Pericardium fibroblast (primary cell): ENCODE measurements around the gene SH3BGR. TPM values are rescaled to one million over a fixed set of nuclear protein-coding genes. Genes with fewer than 3 reads are reported as not detected.

ENCODE experiments used
- total RNA-seq: library from RNA; depleted of rRNA; stranded (reverse); fragments of >200 nt; gene quantifications from 2 replicates; pipeline ENCODE4 v1.2.3, GENCODE V29; 2015

The SH3BGR gene
- 0.23 and 3.1 TPM in 2 replicates for total RNA-seq

DNA sequence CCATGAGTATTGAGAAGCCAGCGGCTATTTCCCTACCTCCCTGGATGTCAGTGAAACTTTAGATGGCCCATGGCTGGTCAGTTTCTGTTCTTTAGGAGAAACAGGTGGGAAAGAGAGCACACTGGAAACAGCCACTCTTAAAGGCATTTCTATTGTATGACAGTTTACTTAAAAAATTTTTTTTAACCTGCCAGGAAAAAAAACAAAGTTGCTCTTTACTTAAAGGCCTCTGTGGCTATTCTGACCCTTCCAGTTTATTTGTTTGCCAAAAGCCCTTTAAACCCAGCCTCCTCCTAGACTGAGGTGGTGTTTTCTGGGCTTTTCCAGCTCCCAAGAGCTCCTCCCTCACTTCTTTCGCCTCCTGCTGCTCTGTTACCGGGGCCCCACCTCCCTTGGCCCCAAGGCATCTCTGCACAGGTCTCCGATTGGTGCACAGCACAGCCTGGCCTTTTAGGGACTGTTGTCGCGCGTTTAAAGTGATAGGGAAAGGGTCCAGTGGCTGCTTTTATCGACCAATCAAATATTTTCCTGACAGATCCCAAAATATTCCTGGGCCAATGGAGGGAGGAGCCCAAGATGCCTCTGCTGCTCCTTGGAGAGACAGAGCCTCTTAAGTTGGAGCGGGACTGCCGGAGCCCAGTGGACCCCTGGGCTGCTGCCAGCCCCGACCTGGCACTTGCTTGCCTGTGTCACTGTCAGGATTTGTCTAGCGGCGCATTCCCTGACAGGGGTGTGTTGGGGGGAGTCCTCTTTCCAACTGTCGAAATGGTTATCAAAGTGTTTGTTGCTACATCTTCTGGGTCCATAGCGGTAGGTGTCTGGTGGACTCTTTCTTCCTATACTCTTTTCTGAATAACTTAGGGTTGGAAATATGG is at the start of gene SH3BGR:
TSS of gene SH3BGR (plus strand) at position 639 of the 875 bp plus-strand sequence. CDS start at position 766, 127 bp downstream.

DNA sequence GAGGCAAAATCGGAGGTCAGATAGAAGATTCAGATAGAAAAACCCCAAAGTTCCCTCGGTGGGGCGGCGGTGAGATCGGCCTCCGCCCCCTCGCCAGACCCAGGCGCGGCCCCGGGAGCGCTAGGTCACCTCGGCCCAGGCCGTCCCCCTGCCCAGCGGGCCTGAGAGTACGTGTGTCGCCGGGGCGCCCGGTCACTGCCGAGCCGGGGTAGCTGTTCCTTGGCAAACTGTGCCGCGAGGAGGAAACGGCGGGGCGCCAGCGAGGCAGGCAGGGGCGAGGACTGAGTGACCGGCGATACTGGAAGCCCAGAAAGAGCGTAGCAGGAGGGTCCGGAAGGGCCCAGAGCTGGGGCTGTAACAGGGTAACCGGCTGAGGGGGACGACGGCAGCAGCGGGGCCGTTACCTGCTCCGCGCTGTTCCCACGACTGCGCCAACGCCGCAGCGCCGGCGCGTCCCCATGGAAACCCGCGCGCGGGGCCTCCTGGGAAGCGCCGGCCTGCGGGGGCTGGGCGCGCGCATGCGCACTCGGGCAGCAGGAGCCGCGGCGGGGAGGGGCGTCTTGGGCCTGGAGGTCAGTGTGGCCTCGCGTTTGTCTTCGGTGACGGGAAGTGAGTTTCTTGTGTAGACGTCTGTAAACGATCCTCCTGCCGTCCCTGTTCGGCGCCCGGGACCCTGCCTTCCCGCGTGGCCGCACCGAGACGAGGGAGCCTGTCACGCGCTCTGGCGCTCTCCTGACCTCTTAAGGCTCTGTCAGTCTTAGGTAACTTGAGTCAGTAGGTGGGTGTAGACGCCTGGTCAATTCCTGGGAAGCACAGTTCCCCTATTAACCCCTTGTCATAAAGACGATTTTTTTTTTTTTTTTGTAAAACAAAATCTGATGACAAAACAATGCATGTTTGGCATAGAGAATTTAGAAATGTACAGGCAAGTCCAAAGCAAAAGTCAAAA is 6.2 kb upstream of the SH3BGR start, which contains the start of gene LCA5L:
TSS of gene LCA5L (minus strand) at position 458 of the 949 bp plus-strand sequence. CDS start 17,285 bp downstream, outside the sequence.

Other genes starting within 250 kb of the SH3BGR start
- 16.9 and 20.9 TPM in 2 replicates for gene BRWD1, start 138.3 kb upstream of the SH3BGR start, total RNA-seq
- gene HMGN1, start 102.9 kb upstream of the SH3BGR start, total RNA-seq: 125 and 165 TPM in 2 replicates
- 1.2 and 2.5 TPM in 2 replicates for gene LCA5L, start 6.2 kb upstream of the SH3BGR start, total RNA-seq
- gene B3GALT5, start 161.0 kb downstream of the SH3BGR start, total RNA-seq: not detected in 2 replicates